NCI-H69 (cell line): Measurements from ENCODE around the gene NLRC3.
"Not testable (repeated sequence)": the region's sequence is repeated elsewhere in the genome, so short reads cannot be mapped to it uniquely, and the experiment has no call there.

ENCODE experiments used
- DNase-seq: peaks from one replicate; lab custom pipeline; 2025; lab: John Stamatoyannopoulos, UW

Gene NLRC3, protein sequence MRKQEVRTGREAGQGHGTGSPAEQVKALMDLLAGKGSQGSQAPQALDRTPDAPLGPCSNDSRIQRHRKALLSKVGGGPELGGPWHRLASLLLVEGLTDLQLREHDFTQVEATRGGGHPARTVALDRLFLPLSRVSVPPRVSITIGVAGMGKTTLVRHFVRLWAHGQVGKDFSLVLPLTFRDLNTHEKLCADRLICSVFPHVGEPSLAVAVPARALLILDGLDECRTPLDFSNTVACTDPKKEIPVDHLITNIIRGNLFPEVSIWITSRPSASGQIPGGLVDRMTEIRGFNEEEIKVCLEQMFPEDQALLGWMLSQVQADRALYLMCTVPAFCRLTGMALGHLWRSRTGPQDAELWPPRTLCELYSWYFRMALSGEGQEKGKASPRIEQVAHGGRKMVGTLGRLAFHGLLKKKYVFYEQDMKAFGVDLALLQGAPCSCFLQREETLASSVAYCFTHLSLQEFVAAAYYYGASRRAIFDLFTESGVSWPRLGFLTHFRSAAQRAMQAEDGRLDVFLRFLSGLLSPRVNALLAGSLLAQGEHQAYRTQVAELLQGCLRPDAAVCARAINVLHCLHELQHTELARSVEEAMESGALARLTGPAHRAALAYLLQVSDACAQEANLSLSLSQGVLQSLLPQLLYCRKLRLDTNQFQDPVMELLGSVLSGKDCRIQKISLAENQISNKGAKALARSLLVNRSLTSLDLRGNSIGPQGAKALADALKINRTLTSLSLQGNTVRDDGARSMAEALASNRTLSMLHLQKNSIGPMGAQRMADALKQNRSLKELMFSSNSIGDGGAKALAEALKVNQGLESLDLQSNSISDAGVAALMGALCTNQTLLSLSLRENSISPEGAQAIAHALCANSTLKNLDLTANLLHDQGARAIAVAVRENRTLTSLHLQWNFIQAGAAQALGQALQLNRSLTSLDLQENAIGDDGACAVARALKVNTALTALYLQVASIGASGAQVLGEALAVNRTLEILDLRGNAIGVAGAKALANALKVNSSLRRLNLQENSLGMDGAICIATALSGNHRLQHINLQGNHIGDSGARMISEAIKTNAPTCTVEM

GRCh38 chr16:3577302-3577752 is at the start of gene NLRC3:
Gene NLRC3, minus strand, starts transcription at chr16:3577403. Its CDS starts 12,367 bp downstream, at chr16:3565036.
- no peak for DNase-seq

DNA sequence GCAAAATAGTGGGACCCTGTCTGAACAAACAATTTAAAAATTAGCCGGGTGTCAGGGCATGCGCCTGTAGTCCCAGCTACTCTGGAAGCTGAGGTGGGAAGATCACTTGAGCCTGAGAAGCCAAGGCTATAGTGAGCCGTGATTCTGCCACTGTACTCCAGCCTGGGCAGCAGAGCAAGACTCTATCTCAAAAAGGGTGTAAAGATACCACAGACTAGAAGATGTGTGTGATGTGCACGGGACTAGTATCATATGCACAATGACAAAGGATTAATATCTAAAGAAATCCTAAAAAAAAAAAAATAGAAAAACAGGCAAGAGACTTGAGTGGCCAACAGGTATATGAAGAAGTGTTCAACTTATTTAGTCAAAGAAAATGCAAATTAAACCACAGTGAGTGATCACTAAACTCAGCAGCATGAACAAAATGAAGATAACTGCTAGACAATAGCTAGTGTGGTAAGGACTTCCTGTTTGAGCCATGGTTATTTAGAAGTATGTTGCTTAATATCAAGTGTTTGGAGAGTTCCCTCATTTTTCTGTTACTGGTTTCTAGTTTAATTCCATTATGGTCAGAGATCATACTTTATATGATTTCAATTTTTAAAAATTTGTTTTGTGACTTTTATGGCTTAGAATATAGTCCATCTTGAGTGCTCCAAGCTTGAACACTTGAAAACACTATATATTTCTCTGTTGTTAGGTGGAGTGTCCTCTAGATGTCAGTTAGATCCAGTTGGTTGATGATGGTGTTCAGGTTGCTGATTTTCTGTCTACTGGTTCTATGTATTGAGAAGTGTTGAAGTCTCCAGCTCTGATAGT is 48.9 kb upstream of the NLRC3 start:
- no peak for DNase-seq

DNA sequence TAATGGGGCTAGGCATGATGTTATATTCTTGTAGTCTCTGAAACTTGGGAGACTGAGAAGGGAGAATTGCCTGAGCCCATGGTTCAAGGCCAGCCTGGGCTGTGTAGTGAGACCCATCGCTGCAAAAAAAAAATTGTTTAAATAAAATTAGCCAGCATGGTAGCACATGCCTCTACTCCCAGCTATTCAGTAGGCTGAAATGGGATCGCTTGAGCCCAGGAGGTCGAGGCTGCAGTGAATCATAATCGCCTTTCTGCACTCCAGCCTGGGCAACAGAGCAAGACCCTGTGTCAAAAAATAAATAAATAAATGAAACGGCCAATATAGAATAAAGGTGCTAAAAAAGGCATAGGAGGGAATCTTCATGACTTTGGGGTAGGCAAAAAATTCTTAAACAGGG is 48.1 kb upstream of the NLRC3 start:
- DNase-seq = no peak

DNA sequence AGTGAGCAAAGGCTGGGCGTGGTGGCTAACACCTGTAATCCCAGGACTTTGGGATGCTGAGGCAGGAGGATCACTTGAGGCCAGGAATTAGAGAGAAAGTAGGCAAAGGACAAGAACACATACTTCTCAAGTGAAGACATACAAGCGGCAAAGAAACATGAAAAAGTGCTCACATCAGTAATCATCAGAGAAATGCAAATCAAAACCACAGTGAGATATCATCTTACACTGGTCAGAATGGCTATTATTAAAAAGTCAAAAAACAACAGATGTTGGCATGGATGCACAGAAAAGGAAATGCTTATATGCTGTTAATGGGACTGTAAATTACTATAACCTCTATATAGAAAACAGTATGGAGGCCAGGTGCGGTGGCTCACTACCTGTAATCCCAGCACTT is 46.4 kb upstream of the NLRC3 start:
- DNase-seq = no peak

GRCh38 chr16:3618769-3619141 is 41.6 kb upstream of the NLRC3 start:
- no peak for DNase-seq

- DNase-seq = no peak
Measured at GRCh38 chr16:3612510-3613466, 35.6 kb upstream of the NLRC3 start.

GRCh38 chr16:3611146-3611975 is 34.2 kb upstream of the NLRC3 start, which contains the start of gene SLX4:
Gene SLX4, minus strand, starts transcription at chr16:3611606. Its CDS starts 2,642 bp downstream, at chr16:3608964.
- peak; percentile 97 for DNase-seq

DNA sequence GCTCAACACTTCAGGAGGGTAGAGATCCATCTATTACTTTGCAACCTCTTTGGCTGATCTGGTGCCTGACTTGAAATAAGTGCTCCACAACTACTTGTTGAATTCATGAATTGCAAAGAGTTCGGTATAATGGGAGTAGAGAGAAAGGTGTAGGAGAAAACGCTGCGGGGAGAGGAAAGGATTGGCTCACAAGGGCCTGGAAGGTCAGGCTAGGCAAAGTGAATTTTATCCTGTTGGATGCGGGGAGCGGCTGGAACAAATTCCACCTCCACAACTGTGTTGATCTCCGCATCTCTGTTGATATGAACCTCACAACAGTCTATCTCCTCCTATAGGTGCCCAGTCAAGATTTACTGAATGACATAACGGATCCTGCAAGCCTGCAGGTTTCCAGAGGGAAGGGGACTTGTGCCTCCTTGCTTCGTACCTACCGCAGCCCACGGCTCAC is 33.5 kb upstream of the NLRC3 start:
- no peak for DNase-seq

DNA sequence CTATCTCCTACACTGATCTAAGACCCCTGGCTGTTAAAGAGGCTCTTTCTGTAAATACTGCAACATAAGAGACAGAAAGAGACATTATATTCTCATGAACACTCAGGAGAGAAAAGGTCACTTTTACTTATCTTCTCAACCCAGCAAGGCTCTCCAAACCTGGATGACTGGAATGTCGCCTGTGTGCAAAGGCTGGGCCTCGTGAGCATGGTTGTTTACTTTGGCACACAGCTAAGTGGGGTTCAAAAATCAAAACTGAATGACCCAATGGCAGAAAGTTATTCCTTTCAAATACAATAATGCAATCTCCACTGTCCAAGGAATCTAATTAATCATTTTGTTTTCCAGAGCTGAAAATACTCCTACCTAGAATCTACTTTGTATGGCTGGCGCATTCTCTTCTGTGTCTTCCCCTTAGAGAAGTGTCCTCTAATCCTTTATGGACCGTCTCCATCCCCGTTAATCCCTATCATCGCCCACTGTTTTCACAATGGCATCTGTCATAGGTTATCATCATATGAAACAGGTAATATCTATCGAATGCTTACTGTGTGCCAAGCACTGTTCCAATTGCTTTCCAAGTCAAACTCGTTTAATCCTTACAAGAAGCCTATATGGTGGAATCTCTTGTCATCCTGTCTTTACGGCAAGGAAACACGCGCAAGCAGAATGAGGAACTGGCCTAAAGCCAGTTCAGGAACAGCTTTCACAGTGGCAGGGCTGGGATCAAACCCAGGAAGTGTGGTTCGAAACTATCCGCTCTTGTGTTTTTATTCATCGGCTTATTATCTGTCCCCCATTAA is 32.9 kb upstream of the NLRC3 start:
- DNase-seq = peak; percentile 10

GRCh38 chr16:3608976-3609375 is 31.8 kb upstream of the NLRC3 start:
- not testable (repeated sequence) for DNase-seq

- no peak for DNase-seq
Measured at GRCh38 chr16:3608069-3608468, 30.9 kb upstream of the NLRC3 start.

DNA sequence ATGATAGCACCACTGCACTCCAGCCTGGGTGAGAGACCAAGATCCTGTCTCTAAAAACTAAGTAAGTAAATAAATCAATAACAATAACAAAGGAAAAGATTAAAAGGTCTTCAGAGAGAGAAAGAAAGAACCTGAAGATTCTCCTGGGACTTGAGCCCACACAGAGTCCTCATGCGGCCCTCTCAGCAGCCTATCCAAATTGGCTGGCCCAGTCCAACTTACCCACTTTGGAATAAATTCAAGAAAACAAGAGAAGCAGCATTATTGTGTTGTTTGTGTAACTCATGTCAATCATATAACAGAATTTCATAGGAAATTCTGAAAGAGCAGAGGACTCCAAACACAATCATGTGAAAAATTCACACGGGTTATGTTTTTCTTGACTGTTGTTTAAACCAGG is 30.4 kb upstream of the NLRC3 start:
- no peak for DNase-seq

DNA sequence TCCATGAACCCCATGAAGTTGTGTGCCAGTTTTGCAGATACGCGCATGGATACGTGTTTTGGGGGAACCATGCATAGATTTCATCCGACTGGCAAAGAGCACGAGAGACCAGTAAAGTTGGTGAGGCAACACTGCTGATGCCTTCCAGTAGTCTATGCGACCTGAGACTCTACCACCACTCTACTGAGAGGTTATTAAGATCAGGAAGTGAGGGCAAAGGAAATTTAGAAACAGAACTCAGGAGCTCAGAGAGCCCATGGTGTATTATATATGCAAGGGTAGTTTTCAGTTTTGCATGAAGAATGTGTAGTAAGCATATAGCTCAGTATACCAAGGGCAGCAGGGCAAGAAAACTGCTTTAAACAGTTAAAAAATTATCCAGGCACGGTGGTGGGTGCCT is 30.0 kb upstream of the NLRC3 start:
- no peak for DNase-seq

DNA sequence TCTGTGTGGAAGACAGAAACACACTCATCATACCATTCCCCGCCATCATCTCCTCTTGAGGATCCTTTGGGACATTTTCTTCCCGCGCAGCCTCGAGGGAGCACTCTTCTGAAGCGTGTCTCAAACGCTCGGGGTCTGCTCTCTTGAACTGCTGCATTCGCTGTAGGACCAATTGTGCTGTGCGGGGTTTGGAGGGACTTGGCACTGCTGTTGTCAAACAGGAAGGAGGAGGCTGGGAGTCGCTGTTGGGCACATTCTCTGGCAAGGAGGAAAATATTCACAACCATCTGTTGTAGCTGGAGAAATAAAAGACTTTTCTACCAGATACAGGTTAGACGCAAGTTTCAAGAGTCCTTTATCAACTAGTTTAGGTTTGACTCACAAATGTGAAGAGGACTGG is 29.2 kb upstream of the NLRC3 start:
- DNase-seq = no peak

- no peak for DNase-seq
Measured at GRCh38 chr16:3602320-3602653, 25.1 kb upstream of the NLRC3 start.

DNA sequence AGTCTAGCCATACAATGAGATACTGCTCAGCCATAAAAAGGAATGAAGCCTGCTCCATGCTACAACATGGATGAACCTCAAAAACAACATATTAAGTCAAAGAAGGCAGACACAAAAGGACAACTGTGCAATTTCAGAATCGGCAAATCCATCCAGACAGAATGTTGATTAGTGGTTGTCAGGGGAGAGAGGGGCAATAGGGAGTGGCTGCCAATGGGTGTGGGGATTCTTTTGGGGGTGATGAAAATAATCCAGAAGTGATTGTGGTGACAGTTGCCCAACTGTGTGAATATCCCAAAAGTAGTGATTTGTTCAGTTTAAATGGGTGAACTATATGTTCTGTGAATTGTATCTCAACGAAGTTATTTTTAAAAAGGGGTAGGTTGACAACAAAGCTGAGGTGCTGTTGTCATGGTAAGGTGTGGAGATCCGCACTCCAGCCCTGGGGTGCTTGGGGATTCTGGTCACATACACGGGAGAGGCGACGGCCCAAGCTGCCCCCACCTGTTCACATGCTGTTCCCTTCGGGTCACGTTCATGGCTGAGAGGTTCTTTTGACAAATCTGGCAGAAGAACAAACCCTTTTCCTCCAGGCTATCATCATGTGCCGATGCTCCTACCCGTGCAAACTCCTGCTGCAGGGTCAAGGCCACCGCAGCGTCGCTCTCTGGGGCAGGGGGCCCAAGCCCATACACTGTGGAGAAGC is 24.6 kb upstream of the NLRC3 start:
- DNase-seq = no peak

DNA sequence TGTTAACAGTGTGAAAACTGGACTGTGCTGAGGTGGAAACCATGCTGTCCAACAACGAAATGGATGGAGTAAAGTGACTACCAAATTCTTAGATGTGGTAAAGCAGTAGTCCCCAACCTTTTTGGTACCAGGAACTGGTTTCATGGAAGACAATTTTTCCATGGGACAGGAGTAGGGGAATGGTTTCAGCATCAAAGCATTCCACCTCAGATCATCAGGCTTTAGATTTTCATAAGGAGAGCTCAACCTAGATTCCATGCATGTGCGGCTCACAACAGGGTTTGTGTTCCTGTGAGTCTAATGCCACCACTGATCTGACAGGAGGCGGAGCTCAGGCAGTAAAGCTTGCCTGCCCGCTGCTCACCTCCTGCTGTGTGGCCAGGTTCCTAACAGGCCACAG is 22.7 kb upstream of the NLRC3 start:
- DNase-seq = no peak

GRCh38 chr16:3599121-3599520 is 21.9 kb upstream of the NLRC3 start:
- no peak for DNase-seq
